GM21619 (cell line): Measurements from ENCODE around the gene SEC24D.
"Not testable (repeated sequence)": the region's sequence is repeated elsewhere in the genome, so short reads cannot be mapped to it uniquely, and the experiment has no call there.

Experiments used
- ATAC-seq: cut with Tn5 transposase; IDR thresholded peaks from one replicate; pipeline ENCODE4 v1.9.1; 2021; ENCODE audit not compliant: unreplicated experiment

The SEC24D gene

DNA sequence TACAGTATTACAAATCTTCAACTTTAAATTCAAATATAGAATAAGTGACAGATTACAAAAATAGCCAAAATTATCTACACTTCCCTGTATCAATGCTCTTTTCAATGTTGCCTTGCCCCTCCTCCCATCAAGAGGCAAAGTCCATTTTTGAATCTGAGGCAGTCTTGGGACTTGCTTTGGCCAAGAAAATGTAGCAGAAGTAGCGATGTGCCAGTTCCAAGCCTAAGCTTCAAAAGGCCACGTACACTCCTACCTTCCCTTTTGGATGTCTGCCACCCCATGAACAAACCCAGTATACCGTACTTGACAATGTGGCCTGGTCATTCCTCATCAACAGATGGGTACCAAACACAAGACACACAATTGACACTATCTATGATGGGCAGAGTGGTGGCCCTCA is 24.1 kb downstream of the SEC24D start:
- no peak for ATAC-seq

DNA sequence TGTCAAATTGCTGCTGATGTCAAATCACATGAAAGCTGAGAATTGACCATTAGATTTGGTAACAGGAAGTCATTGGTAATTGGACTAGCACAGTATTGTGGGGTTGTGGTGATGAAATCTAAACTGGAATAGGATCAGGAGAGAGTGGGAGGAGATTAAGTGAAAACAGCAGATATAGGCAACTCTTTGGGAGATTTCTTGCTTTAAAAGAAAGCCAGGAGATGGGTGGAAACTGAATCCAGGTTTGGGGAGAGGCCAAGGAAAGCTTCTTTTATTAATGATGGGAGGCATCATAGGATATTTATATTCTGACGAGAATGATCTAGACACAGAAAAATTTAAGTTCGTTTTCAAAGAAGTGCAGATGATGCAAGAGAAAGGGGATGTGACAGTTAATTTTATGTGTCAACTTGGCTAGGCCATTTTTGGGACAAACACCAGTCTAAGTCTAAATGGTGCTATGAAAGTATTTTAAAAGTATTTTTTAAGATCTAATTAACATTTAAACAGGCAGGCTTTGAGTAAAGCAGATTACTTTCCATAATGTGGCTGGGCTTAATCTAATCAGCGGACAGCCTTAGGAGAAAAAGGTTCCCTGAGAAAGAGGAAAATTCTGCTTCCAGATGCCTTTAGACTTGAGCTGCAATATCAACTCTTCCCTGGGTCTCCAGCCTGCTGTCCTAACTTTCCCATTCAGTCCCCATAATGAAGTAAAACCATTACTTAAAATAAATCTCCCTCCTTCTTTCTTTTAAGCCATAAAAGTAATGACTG is 24.7 kb downstream of the SEC24D start:
- no peak for ATAC-seq

DNA sequence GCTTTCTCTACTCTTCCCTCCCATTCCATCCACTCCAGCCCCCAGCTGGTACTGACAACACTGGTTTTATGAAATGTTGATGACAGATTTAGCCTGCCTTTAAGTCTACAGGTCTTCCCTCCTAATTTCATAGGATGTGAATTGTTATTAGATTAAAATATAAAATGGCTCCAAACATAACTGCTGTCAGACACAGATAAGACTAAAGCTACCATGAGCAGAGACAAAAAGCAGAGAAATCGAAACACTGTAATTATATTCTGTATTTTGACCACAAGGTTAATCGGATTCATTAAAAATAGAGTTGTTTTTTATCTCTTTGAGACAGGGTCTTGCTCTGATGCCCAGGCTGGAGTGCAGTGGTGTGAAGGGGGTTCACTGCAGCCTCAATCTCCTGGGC is 28.3 kb downstream of the SEC24D start:
- no peak for ATAC-seq

DNA sequence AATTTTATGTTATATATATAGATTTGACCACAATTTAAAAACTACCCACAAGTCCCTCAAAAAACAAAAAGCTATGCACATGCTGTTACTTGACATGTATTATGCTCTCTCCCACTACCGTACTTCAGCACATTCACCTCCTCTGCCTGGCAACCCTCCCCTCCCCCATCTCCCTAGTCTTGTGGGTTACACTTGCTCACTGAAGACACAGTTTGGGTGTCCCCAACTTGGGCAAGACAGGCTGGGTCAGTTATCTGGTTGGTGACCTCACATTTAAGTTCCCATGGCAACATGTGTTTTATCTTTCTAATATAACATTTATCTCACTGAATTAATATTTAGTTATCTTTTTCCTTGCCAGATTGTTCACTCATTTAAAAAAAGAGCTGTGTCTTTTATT is 32.7 kb downstream of the SEC24D start:
- ATAC-seq = no peak

DNA sequence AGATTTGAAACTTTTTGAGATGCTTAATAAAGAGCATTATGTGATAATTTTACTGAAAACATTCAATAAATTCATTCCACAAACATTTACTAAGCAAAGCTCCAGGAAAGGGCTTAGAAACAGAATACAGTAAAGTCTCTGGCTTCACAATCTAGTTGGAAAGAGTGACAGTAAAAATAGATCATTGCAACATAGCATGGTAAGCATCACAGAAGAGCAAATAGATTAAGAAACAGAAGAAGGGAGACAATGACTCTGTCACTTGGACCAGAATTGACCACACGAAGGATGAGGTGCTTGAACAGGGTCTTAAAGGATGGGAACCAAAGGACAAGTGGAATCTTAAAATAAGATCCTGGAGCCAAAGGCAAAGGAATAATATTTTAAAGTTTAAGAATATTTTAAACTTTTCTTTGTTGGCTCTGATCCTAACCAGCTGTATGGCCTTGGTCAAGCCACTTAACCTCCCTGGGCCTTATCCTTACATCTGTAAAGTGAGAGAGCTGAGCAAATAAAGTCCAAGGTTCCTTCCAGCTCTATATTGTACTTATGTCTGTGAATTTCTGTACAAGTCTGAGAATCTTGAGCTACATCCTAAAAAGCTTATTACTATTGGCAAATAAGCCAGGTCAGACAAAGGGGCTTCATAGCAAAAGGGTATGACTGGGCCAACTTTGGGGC is 33.9 kb downstream of the SEC24D start:
- no peak for ATAC-seq

DNA sequence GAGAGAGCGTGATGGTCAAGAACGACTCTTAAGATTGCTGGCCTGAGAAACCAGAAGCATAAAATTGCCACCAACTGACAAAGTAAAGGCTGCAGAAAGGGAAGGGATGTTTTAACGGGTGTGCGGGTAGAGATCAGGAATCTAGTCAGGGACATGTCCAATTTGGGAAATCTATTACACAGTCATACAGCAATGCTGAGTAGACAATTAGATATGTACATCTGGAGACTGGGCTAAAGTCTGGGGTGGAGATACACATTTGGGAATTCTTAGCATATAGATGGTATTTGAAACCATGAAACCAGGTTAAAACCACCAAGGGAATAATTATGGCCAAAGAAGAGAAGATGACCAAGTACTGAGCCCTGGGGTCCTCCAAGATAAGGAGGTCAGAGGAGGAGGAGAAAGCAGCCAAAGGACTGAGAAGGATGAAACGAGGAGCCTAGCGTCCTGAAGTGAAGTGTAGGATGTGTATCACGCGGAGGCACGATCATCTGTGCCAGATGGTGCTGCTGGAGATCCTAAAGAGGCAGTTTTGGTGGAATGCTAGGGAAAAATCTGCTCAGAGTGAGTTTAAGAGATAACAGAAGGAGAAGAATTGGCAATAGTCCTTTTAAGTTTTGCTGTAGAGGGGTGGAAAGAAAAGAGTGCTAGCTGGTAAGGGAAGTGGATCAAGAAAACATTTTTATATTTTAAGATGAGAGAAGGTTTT is 36.5 kb downstream of the SEC24D start:
- ATAC-seq = no peak

DNA sequence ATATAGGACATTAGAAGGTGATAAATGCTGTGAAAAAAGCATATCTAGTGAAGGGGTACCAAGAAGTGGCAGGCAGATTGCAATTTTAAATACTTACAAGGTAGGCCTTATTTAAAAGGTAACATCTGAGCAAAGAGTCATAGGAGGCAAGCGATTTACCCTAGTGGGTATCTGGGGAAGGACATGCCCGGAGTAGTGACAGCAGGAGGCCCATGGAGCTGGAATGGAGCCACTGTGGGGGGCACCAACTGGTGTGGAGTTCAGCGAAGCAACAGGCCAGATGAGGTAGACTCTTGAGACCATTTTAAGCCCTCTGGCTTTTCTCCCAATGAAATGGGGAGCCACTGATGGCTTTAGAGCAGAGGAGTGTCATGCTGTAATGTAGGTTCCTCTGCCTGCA is 37.3 kb downstream of the SEC24D start:
- ATAC-seq = no peak

DNA sequence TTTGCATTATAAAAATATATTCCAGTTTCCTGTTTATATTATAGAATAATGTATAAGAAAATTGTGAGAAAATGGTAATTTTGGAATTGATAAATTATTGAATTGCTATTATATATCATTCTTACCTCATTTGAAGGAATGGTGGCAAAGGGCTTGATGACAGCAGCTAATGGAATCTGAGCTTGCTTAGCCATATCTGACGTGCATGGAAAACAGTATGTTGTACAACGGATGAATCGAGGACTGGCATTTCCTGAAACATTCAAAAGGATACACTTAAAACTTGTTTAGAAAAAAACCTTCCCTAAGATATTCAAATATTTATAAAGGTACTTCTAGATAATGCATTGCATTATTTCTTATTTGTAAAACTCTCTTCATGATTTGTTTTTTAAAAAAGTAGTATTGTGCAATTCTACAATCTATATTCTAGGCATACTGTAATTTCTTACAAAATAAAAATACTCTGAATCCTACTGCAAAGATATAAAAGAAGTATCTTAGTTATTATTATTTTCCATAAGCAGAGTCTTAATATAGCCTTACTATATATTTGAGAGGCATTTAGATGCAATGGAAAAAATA is 38.3 kb downstream of the SEC24D start:
- ATAC-seq = no peak

DNA sequence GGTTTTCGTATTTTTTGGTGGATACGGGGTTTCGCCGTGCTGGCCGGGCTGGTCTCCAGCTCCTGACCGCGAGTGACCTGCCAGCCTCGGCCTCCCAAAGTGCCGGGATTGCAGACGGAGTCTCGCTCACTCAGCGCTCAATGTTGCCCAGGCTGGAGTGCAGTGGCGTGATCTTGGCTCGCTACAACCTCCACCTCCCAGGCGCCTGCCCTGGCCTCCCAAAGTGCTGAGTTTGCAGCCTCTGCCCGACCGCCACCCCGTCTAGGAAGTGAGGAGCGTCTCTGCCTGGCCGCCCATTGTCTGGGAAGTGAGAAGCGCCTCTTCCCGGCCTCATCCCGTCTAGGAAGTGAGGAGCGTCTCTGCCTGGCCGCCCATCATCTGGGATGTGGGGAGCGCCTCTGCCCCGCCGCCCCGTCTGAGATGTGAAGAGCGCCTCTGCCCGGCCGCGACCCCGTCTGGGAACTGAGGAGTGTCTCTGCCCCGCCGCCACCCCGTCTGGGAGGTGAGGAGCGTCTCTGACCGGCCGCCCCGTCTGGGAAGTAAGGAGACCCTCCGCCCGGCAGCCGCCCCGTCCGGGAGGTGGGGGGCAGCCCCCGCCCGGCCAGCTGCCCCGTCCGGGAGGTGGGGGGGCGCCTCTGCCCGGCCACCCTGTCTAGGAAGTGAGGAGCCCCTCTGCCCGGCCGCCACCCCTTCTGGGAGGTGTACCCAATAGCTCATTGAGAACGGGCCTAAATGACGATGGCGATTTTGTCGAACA is 44.1 kb downstream of the SEC24D start:
- ATAC-seq = not testable (repeated sequence)

DNA sequence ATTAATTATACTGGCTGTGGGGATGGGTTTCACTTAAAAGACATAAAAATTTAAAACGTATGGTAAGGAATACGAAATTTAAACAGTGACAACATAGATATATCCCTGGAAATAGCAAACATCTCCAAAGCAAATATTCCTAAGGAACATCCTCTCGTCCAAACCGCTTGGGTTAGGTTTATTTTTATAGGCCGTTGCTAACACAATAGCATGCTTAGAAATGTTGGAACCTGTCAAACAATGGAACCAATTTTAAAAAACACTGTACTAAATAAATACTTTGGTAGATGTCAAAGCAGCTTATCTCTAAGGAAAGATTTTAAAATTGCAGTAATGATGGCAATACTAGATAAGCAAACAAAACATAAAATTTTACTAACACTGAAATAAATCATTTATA is 45.4 kb downstream of the SEC24D start:
- no peak for ATAC-seq

DNA sequence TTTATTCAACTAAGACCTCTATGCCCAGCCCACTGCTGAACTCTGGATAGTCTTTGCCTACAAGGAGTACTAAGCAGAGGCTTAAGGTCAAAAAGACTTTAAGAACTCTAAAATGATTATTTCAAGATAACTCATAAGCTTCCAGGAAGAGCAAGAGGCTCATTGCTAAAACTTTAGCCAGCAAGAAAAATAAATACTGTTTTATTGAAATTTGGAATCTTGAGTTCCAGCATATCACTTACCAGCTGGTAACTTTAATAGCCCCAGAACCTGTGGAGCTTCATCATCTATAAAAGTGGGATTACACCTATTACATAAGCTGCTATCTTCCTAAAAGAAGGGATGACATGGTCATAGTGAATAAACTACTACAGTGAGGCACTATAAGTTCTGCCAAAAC is 47.0 kb downstream of the SEC24D start:
- no peak for ATAC-seq

DNA sequence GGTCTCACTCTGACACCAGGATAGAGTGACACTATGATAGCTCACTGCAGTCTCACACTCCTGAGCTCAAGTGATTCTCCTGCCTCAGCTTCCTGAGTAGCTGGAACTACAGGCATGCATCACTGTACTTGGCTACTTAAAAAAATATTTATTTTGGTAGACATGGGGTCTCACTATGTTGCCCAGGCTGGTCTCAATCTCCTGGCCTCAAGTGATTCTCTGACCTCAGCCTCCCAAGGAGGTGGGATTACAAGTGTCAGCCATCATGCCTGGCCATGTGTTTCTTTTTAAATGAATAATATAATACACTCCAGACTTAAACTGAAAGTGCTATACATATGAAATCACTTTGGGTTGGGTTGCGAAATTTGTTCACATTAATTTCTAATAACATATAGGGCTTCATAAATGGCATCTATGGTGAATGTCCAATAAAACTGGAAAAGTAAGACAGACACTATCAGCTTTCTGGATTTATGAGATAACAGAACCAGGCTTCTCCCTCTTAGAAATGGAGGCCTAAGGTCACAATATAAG is 48.0 kb downstream of the SEC24D start:
- ATAC-seq = no peak

DNA sequence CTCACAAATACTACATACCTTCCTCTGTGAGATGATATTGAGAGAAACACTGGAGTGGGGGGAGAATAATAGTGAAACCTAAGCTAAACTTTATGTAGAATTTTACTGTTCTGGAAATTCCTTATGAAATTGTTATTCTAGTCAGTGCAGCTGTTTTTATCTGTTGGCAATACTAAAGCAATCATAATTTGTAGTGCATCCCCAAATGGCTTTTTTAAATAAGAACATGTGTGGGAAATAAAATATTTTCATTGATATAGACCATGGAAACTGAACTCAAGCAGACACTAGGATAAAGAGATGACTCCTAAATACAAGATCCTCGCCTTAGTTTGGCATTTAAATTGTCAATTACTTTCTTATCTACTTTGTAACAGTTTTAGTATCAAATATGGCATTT is 51.1 kb downstream of the SEC24D start:
- no peak for ATAC-seq

DNA sequence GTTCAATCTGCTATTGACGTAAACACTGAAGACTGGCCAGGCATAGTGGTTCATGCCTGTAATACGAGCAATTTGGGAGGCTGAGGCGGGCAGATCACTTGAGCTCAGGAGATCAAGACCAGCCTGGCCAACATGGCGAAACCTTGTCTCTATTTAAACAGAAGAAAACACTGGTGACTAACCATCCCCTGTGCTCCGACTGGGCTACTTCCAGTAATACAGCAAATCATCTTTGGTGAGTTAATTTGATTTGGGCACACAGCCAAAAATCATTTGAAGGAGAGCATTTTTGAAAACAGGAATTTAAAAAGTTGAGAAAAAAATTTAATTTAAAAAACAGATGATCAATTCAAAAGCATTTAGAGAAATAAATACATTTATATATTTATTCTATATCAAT is 52.0 kb downstream of the SEC24D start:
- ATAC-seq = no peak

DNA sequence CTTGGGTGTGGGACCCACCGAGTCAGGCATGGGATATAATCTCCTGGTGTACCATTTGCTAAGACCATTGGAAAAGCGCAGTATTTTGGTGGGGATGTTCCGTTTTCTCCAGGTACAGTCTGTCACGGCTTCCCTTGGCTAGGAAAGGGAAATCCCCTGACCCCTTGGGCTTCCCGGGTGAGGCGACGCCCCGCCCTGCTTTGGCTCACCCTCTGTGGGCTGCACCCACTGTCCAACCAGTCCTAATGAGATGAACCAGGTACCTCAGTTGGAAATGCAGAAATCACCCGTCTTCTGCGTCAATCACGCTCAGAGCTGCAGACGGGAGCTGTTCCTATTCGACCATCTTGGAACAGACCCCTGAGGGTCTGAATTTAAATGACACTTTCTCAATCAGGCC is 53.0 kb downstream of the SEC24D start:
- not testable (repeated sequence) for ATAC-seq

DNA sequence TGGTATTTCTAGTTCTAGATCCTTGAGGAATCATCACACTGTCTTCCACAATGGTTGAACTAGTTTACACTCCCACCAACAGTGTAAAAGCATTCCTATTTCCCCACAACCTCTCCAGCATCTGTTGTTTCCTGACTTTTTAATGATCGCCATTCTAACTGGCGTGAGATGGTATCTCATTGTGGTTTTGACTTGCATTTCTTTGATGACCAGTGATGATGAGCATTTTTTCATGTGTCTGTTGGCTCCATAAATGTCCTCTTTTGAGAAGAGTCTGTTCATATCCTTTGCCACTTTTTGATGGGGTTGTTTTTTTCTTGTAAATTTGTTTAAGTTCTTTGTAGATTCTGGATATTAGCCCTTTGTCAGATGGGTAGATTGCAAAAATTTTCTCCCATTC is 58.3 kb downstream of the SEC24D start:
- ATAC-seq = not testable (repeated sequence)

DNA sequence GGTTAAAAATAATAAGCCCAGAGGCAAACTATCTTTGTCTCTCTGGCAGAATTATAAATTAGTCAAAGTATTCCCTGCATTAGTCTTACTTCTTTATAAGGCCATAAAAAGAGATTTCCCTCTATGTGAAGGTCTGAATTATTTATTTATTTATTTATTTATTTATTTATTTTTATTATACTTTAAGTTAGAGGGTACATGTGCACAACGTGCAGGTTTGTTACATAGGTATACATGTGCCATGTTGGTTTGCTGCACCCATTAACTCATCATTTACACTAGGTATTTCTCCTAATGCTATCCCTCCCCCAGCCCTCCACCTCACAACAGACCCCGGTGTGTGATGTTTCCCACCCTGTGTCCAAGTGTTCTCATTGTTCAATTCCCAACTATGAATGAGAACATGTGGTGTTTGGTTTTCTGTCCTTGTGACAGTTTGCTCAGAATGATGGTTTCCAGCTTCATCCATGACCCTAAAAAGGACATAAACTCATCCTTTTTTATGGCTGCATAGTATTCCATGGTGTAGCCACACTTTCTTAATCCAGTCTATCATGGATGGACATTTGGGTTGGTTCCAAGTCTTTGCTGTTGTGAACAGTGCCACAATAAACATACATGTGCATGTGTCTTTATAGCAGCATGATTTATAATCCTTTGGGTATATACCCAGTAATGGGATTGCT is 58.8 kb downstream of the SEC24D start:
- ATAC-seq = not testable (repeated sequence)

DNA sequence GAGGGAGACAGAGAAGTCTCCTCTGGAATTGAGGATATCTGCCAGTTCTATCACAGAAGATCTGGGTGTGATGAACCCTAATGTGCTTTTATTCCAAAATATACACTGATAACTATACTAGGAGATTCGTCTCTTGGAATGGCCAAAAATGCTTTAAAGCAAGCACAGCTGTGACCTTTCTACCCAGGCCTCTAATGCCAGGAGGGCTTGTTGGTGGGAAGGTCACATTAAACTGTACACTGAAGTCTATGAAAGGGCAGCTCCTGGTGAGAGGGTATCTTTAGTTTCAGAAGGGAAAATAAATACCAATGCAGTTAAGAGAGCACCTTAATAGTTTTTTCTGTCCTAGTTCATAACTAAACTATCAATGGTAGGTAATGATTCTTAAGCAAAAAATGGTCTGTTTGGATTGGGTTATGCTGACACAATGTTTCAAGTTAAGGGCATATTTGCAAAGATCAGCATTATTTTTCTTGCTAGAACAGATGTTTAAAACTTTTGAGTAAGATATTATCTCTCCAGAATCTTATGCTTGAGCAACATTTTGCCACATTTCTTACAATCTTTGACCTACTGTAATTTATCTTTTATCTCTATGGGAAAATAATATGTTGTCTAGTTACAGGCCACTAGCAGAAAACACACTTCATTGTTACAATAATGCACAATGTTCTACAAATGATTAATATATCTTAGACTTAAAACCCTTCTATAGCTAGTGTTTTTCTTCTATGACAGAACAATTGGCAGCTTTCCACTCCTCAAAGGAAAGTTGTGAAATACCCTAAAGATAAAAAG is 59.6 kb downstream of the SEC24D start:
- no peak for ATAC-seq

DNA sequence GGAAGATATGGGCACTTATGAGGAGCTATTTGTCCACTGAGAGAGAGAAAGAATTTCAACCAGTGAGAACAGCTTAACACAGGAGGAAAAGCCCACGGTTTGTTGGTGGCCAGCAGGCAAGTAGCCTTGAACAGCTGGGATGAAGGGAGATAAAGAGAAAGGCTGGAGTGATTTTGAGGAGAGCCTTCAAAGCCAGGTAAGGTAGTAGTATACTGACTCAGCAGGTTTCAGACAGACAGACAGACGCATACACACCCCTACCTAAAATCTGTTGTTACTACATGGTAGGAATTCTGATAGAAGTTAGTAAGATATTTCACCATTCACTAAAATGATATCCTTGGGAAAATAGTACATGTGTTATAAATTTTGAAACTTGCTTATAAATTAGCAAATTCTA is 60.5 kb downstream of the SEC24D start:
- no peak for ATAC-seq
